ENCODE data around the gene TNS2. TPM values are rescaled to one million over a fixed set of nuclear protein-coding genes. Genes with fewer than 3 reads are reported as not detected.

Gene TNS2
- total RNA-seq, 1 experiment from 2014 or later, result 11.5 TPM

Small RNA genes lying within 50 kb of the gene (microRNA-seq; reads per million reads assigned to microRNA genes)
- gene MIR6757 (ENCODE audit: borderline number of aligned reads, borderline replicate concordance), result not detected

Other genes starting within 250 kb of the TNS2 start
- gene KRT4, start 235.9 kb upstream of the TNS2 start, total RNA-seq (2021), result 3.0 and 5.3 TPM in 2 replicates
- 0.28 TPM in 1 of 2 replicates, not detected in the other for gene KRT79, start 215.8 kb upstream of the TNS2 start, total RNA-seq (2021)
- gene KRT78, start 201.1 kb upstream of the TNS2 start, total RNA-seq (2021), result 1.5 and 1.7 TPM in 2 replicates
- gene KRT8, start 145.0 kb upstream of the TNS2 start, total RNA-seq (2021), result 2,689 and 2,962 TPM in 2 replicates
- 2,869 and 2,977 TPM in 2 replicates for gene KRT18, start 100.9 kb upstream of the TNS2 start, total RNA-seq (2021)
- gene EIF4B, start 43.6 kb upstream of the TNS2 start, total RNA-seq (2021), result 531 and 615 TPM in 2 replicates
- gene SPRYD3, start 29.3 kb downstream of the TNS2 start, total RNA-seq (2021), result 15.2 and 17.2 TPM in 2 replicates
- 290 and 333 TPM in 2 replicates for gene IGFBP6, start 47.6 kb downstream of the TNS2 start, total RNA-seq (2021)
- gene SOAT2, start 53.4 kb downstream of the TNS2 start, total RNA-seq (2021), result 0.70 and 0.79 TPM in 2 replicates
- 48.3 and 65.8 TPM in 2 replicates for gene ZNF740, start 130.7 kb downstream of the TNS2 start, total RNA-seq (2021)
- 33.1 and 49.0 TPM in 2 replicates for gene CSAD, start 130.9 kb downstream of the TNS2 start, total RNA-seq (2021)
- 2.4 and 3.3 TPM in 2 replicates for gene ITGB7, start 157.2 kb downstream of the TNS2 start, total RNA-seq (2021)
- 118 and 124 TPM in 2 replicates for gene RARG, start 182.1 kb downstream of the TNS2 start, total RNA-seq (2021)
- gene ESPL1, start 218.2 kb downstream of the TNS2 start, total RNA-seq (2021), result 37.4 and 42.0 TPM in 2 replicates
- gene PFDN5, start 245.5 kb downstream of the TNS2 start, total RNA-seq (2021), result 291 and 303 TPM in 2 replicates
- gene MYG1, start 249.6 kb downstream of the TNS2 start, total RNA-seq (2021), result 67.2 and 82.5 TPM in 2 replicates

All from PC-9 (cell line).